H1 (cell line): ENCODE measurements around the gene ELAPOR2.

Source experiments
- FOSL1 ChIP-seq: IDR thresholded peaks from 2 replicates; pipeline ENCODE4 v1.6.1; 2011; ENCODE audit warnings: mild to moderate bottlenecking, low read depth, low read length, moderate library complexity; ENCODE audit not compliant: insufficient read depth
- POLR2A ChIP-seq, 2 experiments: IDR thresholded peaks; 1 replicate in 1 of 2; 2 replicates in 1 of 2; pipeline ENCODE4 v1.6.1; 2011; ENCODE audit warnings: low read depth in 2 of 2, low read length in 2 of 2, mild to moderate bottlenecking in 2 of 2; ENCODE audit errors: control extremely low read depth in 1 of 2
- RAD21 ChIP-seq, 2 experiments: IDR thresholded peaks in 1 of 2; conservative IDR thresholded peaks in 1 of 2; 2 replicates each; pipeline ENCODE4 v1.6.1; 2011; ENCODE audit warnings: low read depth in 2 of 2, low read length in 2 of 2, improper control_type of control experiment in 1 of 2, inconsistent platforms in 1 of 2, mild to moderate bottlenecking in 1 of 2, moderate library complexity in 1 of 2
- TF ChIP-seq, protein P1 (sequence below), 3 experiments: IDR thresholded peaks; 1 replicate in 2 of 3; 2 replicates in 1 of 3; pipeline versions ENCODE4 v1.5.1 to v1.6.1; 2011; ENCODE audit warnings: low read length in 3 of 3, mild to moderate bottlenecking in 3 of 3, inconsistent platforms in 2 of 3, low read depth in 1 of 3, moderate library complexity in 1 of 3; ENCODE audit not compliant: insufficient read depth in 1 of 3; ENCODE audit errors: control extremely low read depth in 1 of 3
- TF ChIP-seq, protein P2 (sequence below): IDR thresholded peaks from 2 replicates; pipeline ENCODE4 v1.6.1; 2011; ENCODE audit warnings: low read depth, mild to moderate bottlenecking, low read length; ENCODE audit not compliant: insufficient read depth

DNA sequence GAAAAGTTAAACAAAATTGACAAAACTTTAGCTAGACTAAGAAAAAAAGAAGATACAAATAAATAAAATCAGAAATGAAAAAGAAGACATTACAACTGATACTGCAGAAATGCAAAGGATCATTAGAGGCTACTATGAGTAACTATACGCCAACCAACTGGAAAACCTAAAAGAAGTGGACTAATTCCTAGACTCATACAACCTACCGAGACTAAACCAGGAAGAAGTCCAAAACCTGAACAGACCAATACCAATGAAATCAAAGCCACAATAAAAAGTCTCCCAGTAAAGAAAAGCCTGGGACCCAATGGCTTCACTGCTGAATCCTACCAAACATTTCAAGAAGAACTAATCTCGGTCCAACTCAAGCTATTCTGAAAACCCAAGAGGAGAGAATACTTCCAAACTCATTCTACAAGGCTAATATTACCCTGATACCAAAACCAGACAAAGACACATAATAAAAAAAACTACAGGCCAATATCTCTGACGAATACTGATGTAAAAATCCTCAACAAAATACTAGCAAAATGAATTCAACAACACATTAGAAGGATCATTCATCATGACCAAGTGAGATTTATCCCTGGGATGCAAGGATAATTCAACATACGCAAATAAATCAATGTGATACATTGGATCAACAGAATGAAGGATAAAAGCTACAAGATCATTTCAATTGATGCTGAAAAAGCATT lies 20.3 kb downstream of the ELAPOR2 start:
- TF ChIP-seq, protein P1, sequence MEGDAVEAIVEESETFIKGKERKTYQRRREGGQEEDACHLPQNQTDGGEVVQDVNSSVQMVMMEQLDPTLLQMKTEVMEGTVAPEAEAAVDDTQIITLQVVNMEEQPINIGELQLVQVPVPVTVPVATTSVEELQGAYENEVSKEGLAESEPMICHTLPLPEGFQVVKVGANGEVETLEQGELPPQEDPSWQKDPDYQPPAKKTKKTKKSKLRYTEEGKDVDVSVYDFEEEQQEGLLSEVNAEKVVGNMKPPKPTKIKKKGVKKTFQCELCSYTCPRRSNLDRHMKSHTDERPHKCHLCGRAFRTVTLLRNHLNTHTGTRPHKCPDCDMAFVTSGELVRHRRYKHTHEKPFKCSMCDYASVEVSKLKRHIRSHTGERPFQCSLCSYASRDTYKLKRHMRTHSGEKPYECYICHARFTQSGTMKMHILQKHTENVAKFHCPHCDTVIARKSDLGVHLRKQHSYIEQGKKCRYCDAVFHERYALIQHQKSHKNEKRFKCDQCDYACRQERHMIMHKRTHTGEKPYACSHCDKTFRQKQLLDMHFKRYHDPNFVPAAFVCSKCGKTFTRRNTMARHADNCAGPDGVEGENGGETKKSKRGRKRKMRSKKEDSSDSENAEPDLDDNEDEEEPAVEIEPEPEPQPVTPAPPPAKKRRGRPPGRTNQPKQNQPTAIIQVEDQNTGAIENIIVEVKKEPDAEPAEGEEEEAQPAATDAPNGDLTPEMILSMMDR (IDR thresholded peaks at IDR 0.05; ENCODE audit: control extremely low read depth in 1 of 3, insufficient read depth in 1 of 3, low read depth in 1 of 3, low read length in 3 of 3) = no peak
- TF ChIP-seq, protein P2, sequence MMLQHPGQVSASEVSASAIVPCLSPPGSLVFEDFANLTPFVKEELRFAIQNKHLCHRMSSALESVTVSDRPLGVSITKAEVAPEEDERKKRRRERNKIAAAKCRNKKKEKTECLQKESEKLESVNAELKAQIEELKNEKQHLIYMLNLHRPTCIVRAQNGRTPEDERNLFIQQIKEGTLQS = no peak
- no peak for TF ChIP-seq POLR2A (IDR thresholded peaks at IDR 0.05; ENCODE audit: control extremely low read depth in 1 of 2, low read depth in 2 of 2, low read length in 2 of 2)
- no peak for TF ChIP-seq RAD21 (IDR thresholded peaks at IDR 0.05 in 1 of 2, conservative IDR thresholded peaks at IDR 0.05 in 1 of 2; ENCODE audit: low read depth in 2 of 2, low read length in 2 of 2)
- TF ChIP-seq FOSL1 = no peak
